NCI-H2227 (cell line): ENCODE results near the gene HOXA4.
A peak's percentile ranks its signal among the peaks of the same experiment; 100 is the strongest.

Experiments
- DNase-seq: peaks from one replicate; lab custom pipeline; 2025; ENCODE audit not compliant: unreplicated experiment; lab: John Stamatoyannopoulos, UW

The HOXA4 gene

GRCh38 chr7:27133409-27134231 is 3.1 kb upstream of the HOXA4 start:
- DNase-seq: no peak

GRCh38 chr7:27132978-27133377 is 2.4 kb upstream of the HOXA4 start:
- DNase-seq: no peak

- DNase-seq: no peak
Measured at GRCh38 chr7:27132214-27132613, 1.7 kb upstream of the HOXA4 start.

DNA sequence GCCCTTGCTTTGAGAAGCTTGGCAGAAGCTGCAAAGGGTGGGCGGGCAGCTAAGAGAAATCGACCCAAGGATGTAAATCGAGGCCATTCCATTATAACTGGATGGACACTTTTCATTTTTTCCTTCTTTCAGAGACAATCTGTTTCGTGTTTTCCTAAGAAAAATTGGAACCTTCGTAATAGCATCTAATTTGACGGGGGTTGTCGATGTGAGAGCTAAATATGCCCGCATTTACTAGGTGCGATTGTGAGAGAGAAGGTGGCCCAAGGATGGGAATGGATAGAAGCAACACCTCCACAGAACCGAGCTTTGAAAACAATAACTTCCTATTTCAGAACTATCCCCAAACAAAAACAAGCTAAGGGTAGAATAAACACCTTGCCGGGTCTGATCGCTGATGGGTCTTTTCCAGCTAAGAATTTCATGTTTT is 848 bp upstream of the HOXA4 start:
- no peak for DNase-seq

DNA sequence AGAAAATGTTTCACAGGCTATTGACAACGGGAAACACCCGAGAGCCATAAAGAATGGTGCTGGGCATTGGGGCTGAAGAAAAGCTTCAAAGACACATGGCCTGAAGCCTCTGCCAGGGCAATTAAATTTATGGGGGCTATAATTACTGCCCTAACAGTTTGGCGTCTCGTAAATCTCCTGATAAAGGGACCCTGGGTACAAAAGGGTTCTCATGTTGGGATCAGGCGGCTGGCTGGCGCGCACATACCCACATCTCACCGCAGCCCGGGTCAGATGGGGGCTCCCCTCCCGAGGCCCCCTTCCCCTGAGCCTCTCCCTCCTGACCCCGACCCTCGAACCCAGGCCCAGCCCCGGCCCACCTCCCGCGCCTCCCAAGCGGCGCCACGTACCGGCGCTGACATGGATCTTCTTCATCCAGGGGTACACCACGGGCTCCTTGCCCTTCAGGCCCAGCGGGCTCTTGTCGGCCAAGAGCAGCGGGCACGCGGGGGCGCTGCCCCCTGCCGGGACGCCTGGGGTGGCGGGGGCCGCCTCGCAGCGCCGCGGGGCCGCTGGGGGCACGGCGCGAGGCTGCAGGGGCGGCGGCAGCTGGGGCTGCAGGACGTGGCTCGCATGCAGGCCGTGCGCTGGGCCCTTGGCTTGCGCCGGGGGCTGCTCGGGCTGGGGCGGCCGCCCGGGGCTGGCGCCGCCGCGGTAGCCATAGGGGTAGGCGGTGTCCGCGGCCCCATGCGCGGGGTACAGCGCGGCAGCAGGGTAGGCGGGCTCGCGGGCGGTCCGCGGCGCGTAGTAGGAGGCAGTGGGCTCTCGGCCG is 623 bp downstream of the HOXA4 start:
- DNase-seq: no peak

GRCh38 chr7:27128776-27129728 is 1.5 kb downstream of the HOXA4 start:
- no peak for DNase-seq

GRCh38 chr7:27128034-27128433 is 2.5 kb downstream of the HOXA4 start:
- DNase-seq: no peak

DNA sequence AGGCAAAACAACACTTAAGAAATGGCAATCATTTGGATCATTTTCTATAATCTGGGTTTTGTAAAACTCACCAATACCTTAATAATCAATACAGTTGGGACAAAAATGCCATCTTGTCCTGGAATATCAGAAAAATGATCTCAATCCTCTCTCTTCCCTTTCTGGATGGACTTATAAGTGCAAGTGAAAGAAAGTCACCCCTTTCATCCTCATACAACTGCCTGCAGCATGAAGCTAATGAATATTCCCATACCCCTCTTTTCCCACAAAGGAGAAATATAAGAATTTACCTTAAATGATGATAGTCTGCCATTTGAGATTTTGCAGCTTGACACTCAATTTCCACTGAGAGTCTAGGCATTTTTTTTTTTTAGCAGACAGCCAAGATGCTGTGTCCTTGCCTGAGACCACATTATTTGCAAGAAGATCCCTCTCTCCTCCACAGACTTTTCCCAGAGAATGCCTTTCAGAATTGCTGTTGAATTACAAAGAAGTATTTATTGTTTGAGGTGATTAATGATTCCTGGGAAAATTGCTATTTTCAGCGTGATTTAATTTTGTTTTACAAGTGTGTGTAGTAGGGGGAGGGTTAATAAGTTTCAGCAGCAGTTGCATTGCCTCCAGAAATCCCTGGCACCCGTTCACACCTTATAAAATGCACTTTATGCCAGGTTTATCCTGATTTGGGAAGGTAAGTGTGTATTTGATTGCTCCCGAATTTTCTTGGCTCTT is 3.8 kb downstream of the HOXA4 start:
- DNase-seq: no peak

DNA sequence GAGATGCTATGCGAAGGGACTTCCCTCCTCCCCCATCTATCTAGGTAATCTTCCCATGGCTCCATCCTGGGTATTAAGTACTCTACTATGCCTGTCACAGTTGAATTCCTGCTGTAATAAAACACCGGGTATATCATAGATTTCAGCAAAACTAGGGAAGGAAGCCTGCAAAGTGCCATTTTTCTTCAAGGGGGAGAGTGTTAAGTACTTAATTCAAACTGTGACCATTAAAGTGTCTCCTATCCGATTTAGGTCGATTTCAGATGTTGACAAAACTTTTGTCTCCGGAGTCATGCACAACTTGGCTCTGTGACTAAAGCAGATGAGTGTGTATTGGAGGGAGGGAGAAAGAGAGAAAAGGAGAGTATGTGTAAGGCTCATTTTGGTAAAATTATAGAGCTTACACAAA is 4.6 kb downstream of the HOXA4 start:
- no peak for DNase-seq

DNA sequence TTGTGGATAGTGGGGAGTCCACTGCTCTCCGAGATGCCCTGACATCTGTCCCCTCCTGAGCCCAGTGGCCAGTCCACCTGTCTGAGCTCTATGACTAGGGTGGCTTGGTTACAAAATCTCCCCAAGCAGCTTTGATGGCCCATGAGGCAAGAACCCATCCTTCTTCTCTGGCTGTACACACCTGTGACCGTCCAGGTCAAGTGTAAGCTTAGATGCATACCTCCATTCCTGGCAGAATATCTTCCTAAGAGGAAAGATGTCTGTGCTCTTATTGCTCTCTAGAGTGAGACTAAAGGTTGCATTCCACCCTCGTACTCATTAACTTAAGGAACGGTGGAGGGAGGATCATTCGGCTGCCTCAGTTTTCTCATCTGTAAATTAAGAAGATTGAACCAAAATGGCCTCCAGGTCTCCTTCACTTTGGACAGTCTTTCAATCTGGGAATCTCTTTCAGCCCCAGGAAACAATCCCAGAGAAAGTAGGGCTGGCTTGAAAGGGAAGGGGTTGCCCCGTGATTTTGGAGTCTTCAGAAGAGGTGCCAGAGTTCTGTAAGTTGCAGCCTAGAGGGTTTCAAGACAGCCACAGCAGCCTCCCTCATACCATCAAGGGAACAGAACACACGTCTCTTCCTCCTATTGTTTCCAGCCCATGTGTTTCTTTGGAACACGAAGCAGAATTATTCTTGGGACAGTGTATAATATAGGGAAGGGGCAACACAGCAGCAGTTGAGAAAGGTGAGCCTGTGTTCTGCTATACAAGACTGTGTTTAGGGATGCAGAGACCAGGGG is 5.5 kb downstream of the HOXA4 start:
- no peak for DNase-seq

DNA sequence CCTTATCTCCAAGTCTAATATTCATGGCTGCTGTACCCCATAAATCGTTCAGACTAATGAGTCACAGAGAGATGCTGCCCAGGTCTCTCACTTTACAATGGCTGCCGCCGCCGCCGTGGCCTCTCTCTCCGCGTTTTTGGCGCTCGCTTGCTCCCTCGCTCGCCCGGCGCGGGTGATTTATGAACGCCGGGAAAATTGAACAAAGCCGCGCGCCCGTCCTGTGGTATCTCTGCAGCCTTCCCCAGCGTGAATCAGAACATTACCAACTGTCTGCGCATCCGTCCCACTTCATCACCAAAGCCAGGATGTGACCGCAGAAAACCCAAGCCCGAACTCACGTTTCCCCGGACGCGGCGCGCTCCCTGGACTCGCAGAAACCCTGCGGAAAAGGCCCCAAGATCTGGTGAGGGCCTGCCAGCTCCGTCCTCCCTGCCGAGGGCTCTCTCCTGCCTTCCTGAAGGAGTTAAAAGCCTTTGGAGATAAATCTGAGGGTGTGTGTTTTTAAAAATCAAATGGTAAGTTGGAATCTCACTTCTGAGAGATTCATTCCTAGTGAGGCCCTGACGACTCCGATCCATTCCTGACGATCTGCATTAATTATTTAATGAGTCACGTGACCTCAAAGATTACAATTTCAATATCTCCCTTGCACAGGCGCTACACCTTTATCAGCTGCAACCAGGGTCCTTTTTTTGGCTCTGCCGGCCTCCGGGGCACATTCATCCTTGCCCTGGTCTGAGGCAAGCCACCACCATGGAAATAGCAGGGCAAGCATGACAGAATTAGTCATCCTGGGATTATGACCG is 6.3 kb downstream of the HOXA4 start:
- peak; percentile 16 for DNase-seq

- no peak for DNase-seq
Measured at GRCh38 chr7:27123477-27124053, 7.0 kb downstream of the HOXA4 start.

GRCh38 chr7:27123007-27123476 is 7.5 kb downstream of the HOXA4 start:
- DNase-seq: no peak

DNA sequence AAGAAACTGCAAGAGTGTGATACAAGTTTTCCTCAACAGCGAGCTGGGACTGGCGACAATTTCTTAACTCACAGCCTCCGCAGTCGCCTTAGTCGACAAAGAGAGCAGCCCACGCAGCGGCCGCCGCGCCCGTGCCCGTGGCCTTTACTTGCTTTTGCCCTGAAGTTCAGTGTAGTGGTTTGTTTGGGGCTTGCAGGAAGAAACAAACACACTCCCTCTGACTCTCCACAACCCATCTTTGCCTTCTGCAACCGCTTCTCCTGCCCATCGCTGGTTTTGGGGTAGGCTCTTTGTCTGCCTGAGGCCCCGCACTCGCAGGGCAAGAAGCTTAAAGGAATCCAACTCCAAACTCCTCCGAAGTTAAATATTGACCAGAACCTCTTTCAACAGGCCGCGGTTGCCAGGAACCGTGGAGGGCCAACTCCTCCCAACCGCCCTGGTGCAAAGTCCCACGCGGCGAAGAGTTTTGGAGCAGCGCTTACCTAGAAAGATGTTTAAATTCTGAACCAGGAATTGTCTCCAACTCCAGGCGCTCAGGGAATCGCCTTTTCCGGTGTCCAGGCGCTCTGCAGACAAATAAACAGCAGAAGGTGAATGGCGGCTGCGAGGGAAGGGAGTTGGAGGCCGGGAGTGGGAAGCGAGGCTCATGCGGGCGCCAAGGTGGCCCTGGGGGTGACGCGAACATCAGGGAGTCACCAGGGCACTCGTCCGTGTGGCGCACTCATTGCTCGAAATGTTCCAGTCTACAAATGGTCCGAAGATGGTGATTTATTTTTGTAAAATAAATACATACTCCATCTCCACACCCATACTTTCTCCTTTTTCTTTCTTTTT is 8.3 kb downstream of the HOXA4 start:
- no peak for DNase-seq

DNA sequence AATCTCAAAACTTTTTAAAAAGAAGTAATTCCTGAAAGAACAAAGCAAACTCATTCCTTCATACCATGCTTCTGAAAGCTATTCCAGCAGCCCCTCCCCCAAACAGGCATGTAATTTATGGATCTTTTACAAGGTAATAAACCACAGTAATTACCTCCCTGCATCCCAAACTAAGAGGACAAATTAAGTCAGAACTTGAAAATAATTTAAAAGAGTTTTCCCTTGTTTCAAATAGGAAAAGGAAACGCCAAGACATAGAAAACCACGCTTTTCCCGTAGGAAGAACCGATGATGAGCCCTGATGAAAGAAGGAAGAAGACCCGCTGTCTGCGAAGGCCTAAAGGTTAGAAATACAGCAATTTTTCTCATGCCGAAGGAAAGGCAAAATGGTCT is 8.9 kb downstream of the HOXA4 start:
- DNase-seq: no peak

GRCh38 chr7:27119412-27119911 is 11.1 kb downstream of the HOXA4 start:
- no peak for DNase-seq

DNA sequence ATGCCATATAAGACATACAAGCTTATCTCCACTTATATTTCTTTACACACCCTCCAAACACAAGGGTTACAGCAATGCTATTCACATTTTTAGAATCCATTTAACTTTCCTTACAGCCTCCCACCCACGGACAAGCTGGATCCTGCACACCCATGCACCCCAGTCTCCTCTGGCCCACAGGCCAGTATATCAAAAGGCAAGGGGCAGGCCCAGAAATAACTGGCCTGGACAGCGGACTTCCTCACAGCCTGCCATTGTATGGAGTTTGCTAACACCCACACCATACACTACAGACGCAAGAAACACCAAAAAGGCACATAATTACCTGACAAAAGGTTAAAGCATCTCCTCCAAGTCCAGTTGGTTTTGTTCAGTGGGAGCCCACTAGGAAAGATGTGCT is 12.0 kb downstream of the HOXA4 start:
- DNase-seq: no peak
